NK-92 (cell line): Measurements from ENCODE around the gene RNF213.
"Not testable (repeated sequence)": the region's sequence is repeated elsewhere in the genome, so short reads cannot be mapped to it uniquely, and the experiment has no call there.

Experiments
- DNase-seq: peaks from one replicate; lab custom pipeline; 2025; ENCODE audit not compliant: unreplicated experiment; lab: John Stamatoyannopoulos, UW

RNF213 gene

GRCh38 chr17:80223838-80224497 is 36.7 kb upstream of the RNF213 start:
- DNase-seq: no peak

- no peak for DNase-seq
Observed at GRCh38 chr17:80224683-80225082, 36.0 kb upstream of the RNF213 start.

- no peak for DNase-seq
Observed at GRCh38 chr17:80225230-80225629, 35.4 kb upstream of the RNF213 start.

GRCh38 chr17:80227156-80227555 is 33.5 kb upstream of the RNF213 start:
- no peak for DNase-seq

- DNase-seq: no peak
Observed at GRCh38 chr17:80227666-80228065, 33.0 kb upstream of the RNF213 start.

GRCh38 chr17:80228477-80228876 is 32.2 kb upstream of the RNF213 start:
- no peak for DNase-seq

- no peak for DNase-seq
Observed at GRCh38 chr17:80229011-80229410, 31.6 kb upstream of the RNF213 start.

GRCh38 chr17:80232438-80232837 is 28.2 kb upstream of the RNF213 start:
- no peak for DNase-seq

- no peak for DNase-seq
Observed at GRCh38 chr17:80233202-80233601, 27.4 kb upstream of the RNF213 start.

GRCh38 chr17:80236911-80237310 is 23.7 kb upstream of the RNF213 start:
- DNase-seq: no peak

- no peak for DNase-seq
Observed at GRCh38 chr17:80237386-80237785, 23.3 kb upstream of the RNF213 start.

GRCh38 chr17:80242505-80242904 is 18.1 kb upstream of the RNF213 start:
- no peak for DNase-seq

GRCh38 chr17:80243526-80244433 is 16.9 kb upstream of the RNF213 start:
- no peak for DNase-seq

GRCh38 chr17:80244448-80244847 is 16.2 kb upstream of the RNF213 start:
- not testable (repeated sequence) for DNase-seq

- DNase-seq: no peak
Observed at GRCh38 chr17:80244871-80245509, 15.7 kb upstream of the RNF213 start.

- DNase-seq: no peak
Observed at GRCh38 chr17:80245566-80246265, 14.9 kb upstream of the RNF213 start.

GRCh38 chr17:80246266-80246681 is 14.4 kb upstream of the RNF213 start:
- DNase-seq: no peak

GRCh38 chr17:80246726-80247125 is 13.9 kb upstream of the RNF213 start:
- DNase-seq: no peak

- no peak for DNase-seq
Observed at GRCh38 chr17:80247561-80247960, 13.1 kb upstream of the RNF213 start.

- no peak for DNase-seq
Observed at GRCh38 chr17:80248001-80248893, 12.4 kb upstream of the RNF213 start.
